ENCODE measurements around the gene XK.

Gene XK

GRCh38 chrX:37679230-37679629, 6.4 kb upstream of the XK start:
- DNase-seq (ENCODE audit: low spot score): no peak

DNA sequence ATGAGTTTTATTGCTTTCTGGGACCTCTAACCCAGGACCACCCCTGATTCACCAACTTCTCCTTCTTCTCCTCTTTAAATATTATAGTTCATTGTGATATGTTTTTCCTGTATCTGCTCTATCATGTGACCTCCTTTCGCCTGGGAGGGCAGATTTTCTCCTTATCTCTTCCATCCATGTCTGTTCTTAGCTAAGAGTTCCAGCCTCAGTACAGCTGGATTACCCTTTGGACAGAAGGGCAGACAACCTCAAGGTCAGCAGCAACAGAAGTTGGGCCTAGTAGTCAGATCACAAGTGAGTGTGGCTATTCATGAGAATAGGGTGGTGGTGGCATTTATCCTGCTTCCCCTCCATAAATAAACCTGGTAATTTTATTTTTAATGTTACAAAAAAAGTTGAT, 5.7 kb upstream of the XK start:
- no peak for DNase-seq (ENCODE audit: low spot score)

DNA sequence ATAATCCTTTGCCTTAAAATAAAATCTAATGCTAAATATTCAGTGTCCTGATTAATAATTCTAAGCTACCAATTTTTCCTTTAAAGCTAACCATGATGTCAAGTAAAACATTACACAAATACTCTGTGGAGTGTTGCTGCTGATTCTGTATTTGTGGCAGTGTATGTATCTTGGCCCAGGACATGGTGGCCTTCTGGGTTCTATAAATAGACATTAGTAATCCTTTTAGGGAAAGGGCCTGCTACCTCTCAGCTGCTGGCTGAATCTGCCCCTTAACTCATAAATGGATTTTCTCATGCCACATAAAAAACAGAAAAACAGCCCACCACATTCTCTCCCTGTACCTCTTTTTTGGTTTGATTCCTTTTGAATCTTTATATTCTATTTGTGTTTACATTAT, 1.2 kb upstream of the XK start:
- no peak for DNase-seq (ENCODE audit: low spot score)

GRCh38 chrX:37684973-37685372, 618 bp upstream of the XK start:
- no peak for DNase-seq (ENCODE audit: low spot score)

- no peak for DNase-seq (ENCODE audit: low spot score)
Observed at GRCh38 chrX:37686369-37686995, 891 bp downstream of the XK start.

DNA sequence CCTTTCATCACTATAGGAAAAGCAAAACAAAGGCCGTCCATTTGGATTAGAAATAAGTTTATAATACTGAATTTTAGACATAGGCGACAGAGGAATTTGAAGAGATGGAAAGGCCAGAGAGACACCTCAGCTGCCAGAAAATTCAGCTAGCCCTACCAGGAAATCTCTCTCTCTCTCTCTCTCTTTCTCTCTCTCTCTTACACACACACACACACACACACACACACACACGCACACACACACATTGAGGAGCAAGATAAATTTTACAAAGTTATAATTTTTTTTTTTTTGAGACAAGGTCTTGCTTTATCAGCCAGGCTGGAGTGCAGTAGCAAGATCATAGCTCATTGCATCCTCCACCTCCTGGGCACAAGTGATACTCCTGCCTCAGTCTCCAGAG, 1.4 kb downstream of the XK start:
- DNase-seq (ENCODE audit: low spot score): no peak

DNA sequence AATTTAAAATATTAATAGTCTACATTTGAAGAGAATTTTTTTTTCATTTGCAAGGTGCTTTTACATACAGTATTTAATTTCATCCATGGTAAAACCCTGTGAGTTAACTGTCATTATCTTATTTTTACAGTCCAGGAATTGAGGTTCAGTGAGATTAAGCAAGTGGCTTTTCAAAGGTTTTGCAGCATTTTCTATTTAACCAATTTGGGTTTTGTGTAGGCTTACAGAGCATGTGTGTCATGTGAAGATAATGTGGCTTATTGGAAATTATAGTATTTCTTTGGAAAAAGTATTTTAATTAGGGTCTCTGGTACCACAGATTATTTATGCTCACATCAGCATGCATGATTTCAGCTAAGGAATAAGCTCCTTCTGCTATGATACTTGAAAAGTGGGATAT, 4.5 kb downstream of the XK start:
- DNase-seq (ENCODE audit: low spot score): no peak

GRCh38 chrX:37692918-37693317, 7.3 kb downstream of the XK start:
- DNase-seq (ENCODE audit: low spot score): no peak

- DNase-seq (ENCODE audit: low spot score): no peak
Observed at GRCh38 chrX:37697169-37697760, 11.7 kb downstream of the XK start.

DNA sequence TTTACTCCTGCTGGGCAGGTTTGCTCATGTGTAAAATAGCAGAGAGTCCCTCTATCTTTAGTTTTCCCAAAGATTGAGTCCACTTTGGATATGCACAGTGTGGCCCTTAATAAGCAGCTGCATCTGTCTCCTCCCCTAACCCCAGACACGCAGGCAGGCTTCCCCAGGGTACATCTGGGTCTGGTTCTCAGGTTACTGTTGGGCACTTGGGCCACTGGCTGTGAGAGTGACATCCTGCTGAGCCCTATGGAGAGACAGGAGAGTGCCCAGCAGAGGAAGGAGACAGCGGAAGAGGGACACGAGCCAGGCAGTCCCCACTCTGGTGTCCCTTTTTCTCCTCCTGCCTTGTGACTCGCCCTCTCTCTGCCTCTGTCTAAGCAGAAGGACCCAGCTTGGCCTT, 16.0 kb downstream of the XK start:
- no peak for DNase-seq (ENCODE audit: low spot score)

DNA sequence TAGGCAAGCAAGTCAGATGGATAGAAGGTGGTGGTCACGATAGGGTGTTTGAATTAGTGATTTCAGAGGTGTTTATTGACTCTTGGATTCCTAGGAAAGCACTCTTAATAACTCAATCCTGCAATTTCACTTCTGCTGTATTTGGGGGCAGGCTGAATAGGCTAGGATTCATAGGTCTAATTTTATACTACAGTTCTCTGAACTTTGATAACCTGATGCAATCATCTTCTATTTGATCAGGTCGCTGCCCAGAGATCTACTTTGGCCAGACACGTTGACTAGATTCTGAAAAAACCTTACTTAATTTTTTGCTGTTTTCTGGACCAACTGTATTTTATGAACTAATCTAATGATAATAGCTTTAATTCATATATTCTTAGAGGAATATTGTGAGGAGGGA, 26.4 kb downstream of the XK start:
- no peak for DNase-seq (ENCODE audit: low spot score)

GRCh38 chrX:37712458-37712857, 26.9 kb downstream of the XK start:
- no peak for DNase-seq (ENCODE audit: low spot score)

DNA sequence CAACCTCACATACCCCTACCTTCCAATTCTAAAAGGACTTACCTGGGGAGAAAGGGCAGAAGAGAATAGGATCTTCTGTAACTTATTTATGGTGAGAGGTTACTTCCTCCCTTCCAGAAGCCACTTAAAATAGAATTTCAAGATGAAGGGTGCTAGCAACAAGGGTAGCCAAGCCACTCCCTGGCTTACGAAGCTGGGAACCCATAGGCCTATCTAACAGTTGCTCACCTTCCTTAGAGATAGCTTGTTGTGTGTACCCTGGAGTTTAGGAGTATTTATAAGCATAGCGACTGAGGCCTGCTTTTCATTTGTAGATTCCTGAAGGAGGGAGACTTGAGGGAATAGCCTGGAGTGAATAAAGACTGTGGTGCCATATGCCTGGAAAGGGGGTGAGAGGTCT, 28.9 kb downstream of the XK start:
- DNase-seq (ENCODE audit: low spot score): no peak

DNA sequence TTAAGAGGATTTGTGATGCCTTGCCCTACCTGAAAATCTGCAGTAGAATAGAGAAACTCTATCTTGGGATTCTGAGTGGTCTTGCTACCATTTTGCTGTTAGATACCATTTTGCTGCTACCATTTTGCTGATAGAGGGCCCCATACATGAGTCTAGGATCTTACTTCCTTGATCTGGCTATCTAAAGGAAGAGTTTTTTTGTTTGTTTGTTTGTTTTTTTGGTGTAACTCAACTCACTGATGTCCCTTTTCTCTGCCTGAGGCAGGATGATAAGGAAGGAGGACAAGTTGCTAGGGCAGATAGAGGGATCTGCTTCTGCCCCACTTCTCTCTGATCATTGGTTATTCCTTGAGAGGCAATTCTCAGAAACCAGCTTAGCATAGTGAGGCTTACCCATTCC, 31.0 kb downstream of the XK start:
- no peak for DNase-seq (ENCODE audit: low spot score)

DNA sequence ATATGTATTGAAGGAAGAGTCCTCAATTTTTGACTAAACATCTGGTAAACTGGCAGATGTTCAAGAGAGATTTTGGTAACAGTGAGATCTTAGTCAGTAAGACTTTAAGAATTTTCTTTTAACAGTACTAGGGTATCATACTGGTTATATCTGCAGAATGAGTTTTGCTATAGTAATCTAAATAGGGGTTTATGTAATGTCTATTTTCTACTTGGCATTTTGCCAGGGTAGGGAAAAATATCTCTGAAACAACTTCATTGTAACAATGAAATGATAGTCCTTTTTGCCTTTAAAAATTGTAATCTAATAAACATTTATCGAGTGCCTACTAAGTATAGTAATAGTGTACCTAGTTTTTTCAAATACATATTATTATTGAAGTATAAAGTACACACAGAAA, 32.1 kb downstream of the XK start:
- no peak for DNase-seq (ENCODE audit: low spot score)

DNA sequence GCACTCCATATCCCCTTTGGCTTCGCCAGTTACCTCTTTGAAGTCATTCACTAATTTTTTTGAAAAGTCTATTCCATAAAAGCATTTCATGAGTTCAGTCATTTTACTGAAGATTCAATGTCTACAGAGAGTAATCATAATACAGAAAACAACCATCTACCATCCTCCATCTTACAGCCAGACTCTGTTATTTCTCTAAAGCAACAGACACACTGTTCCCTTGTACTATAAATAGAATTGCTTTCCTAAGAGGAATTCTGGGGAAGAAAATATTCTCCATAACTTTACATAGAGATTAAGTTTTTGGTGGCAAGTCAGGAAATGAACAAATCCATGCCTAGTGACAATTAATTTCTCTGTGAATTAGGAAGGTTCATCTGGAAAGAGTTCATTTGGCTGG, 37.0 kb downstream of the XK start:
- DNase-seq (ENCODE audit: low spot score): no peak

DNA sequence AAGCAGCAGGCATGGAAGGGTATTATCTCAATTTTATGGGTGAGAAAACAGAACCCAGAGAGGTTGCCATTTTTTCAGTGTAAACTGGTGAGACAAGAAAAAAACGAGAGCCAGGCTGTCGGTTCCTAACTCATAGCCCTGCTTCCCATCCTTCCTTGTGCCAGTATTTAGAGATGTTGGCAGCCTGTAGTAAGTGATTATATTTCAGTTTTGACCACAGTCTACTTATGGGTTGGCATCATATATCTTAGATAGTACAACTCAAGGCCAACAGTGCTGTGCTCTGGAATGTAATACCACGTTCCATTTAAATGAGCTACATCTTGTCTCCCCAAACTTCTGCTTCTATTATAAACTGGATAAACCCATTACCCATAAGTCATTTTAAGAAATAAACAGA, 40.8 kb downstream of the XK start:
- no peak for DNase-seq (ENCODE audit: low spot score)

- DNase-seq (ENCODE audit: low spot score): peak; percentile 67
Observed at GRCh38 chrX:37745354-37745753, 59.8 kb downstream of the XK start.

GRCh38 chrX:37745835-37746217, 60.2 kb downstream of the XK start:
- DNase-seq (ENCODE audit: low spot score): no peak

- no peak for DNase-seq (ENCODE audit: low spot score)
Observed at GRCh38 chrX:37746218-37746941, 60.8 kb downstream of the XK start.

DNA sequence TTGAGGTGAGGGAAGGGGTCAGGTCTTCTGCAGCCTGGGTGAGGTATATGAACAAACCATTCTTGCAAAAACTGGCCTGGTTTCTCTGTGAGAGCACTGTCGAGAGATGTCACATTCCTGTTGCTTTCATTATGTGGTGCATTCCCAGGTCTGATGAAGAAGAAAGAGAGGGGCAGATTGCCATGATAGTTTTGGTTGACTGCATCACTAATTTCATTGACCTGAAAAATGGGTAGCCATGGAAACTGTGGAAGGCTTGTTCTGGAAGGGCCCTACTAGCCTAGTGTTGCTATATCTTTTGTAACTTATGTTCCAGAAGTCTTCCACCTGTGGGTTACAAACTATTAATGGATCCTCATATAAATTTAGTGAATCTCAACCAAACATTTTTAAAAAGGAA, 61.4 kb downstream of the XK start:
- no peak for DNase-seq (ENCODE audit: low spot score)

DNA sequence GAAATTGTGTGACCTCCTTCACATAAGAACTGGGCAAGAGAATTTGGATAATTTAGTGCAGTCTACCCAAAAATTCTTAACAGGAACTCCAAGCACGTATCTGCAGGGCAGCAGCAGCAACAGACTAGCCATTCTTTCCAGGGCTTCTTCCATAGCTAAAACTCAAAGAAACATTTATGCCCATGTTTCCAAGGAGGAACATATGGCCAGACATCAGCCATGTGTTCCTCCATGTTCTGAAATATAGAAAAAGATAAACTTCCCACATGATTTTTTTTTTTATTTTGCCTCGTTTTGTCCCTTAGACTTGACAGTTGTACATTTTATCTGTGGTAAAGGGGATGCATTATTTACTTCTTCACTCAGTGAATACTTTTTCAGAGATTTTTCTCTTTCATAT, 66.7 kb downstream of the XK start:
- DNase-seq (ENCODE audit: low spot score): no peak

- DNase-seq (ENCODE audit: low spot score): no peak
Observed at GRCh38 chrX:37752936-37753335, 67.3 kb downstream of the XK start.

GRCh38 chrX:37753384-37753783, 67.8 kb downstream of the XK start:
- DNase-seq (ENCODE audit: low spot score): no peak
